Measurements from ENCODE around the gene TSPAN4. TPM values are rescaled to one million over a fixed set of nuclear protein-coding genes. Genes with fewer than 3 reads are reported as not detected.
A peak's percentile ranks its signal among the peaks of the same experiment; 100 is the strongest.

TSPAN4 gene
- total and polyA plus RNA-seq, 2 of the 13 experiments (the other 11 are each of a cell fraction or from before 2014, with no cell fraction given), result 31.7 to 68.3 TPM

DNA sequence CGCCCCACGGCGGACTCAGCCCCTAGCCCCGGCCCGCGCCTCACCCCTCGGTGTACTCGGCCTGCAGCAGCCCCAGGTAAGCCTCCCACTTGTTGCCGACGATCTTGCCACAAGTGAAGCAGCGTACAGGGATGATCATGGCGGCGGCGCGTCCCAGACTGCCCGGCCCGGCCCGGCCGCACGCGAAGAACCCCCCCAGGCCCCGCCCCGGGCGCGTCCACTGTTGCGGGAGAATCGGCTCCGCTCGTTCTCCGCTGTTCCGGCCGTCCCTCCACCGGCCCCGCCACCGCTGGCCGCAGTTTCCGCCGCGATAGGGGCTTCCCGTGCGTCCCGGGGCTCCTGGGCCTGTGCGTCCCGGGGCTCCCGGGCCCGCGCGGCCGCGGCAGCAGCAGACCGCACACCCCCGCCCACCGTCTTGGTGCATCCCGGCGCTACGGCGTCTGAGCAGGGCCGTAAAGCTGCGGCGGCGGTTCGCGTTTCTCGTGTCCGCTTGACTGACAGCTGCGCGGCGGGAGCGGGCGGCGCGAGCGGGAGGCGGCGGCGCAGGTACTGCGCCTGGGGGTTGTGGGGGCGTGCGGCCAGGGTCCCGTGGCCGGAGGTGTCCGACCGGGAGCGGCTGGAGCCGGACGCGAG lies at the start of gene TSPAN4, which contains the start of gene POLR2L (continued):
- TF ChIP-seq BCL3 (CRISPR knock-in tag; IDR thresholded peaks at IDR 0.05) (peak; percentile 88; the same call in 1 of the 2 replicates), TRIM22 (IDR thresholded peaks at IDR 0.05) (no peak), NFE2L1 (CRISPR knock-in tag; IDR thresholded peaks at IDR 0.05; ENCODE audit: borderline replicate concordance) (no peak), IRF2 (CRISPR knock-in tag; IDR thresholded peaks at IDR 0.05) (peak; percentile 47; the same call in 1 of the 2 replicates), POLR2G (IDR thresholded peaks at IDR 0.05; ENCODE audit: low read depth, low read length) (peak; percentile 98), SNAPC2 (CRISPR knock-in tag; IDR thresholded peaks at IDR 0.05) (peak; percentile 67; the same call in 1 of the 2 replicates), MAFK (conservative IDR thresholded peaks at IDR 0.05 in 1 of 2, IDR thresholded peaks at IDR 0.05 in 1 of 2; ENCODE audit: low read length in 2 of 2) (no peak), ZNF253 (CRISPR knock-in tag; IDR thresholded peaks at IDR 0.05; ENCODE audit: borderline replicate concordance) (no peak), ZNF318 (CRISPR knock-in tag; IDR thresholded peaks at IDR 0.05) (no peak), ATF4 (CRISPR knock-in tag; IDR thresholded peaks at IDR 0.05) (peak in 1 of 2 experiments; percentile 53; a peak in 2 of 4 replicates), HES4 (CRISPR knock-in tag; IDR thresholded peaks at IDR 0.05; ENCODE audit: borderline replicate concordance) (no peak; the same call in 1 of the 2 replicates)
- TF ChIP-seq, protein P1, sequence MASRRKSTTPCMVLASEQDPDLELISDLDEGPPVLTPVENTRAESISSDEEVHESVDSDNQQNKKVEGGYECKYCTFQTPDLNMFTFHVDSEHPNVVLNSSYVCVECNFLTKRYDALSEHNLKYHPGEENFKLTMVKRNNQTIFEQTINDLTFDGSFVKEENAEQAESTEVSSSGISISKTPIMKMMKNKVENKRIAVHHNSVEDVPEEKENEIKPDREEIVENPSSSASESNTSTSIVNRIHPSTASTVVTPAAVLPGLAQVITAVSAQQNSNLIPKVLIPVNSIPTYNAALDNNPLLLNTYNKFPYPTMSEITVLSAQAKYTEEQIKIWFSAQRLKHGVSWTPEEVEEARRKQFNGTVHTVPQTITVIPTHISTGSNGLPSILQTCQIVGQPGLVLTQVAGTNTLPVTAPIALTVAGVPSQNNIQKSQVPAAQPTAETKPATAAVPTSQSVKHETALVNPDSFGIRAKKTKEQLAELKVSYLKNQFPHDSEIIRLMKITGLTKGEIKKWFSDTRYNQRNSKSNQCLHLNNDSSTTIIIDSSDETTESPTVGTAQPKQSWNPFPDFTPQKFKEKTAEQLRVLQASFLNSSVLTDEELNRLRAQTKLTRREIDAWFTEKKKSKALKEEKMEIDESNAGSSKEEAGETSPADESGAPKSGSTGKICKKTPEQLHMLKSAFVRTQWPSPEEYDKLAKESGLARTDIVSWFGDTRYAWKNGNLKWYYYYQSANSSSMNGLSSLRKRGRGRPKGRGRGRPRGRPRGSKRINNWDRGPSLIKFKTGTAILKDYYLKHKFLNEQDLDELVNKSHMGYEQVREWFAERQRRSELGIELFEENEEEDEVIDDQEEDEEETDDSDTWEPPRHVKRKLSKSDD (CRISPR knock-in tag; IDR thresholded peaks at IDR 0.05; ENCODE audit: low read depth), result no peak
